Activated T-helper 1 cell treated with anti-CD3 and anti-CD28 coated beads, Interleukin-12 subunit alpha, Interleukin-12 subunit beta, Interleukin-2, Interleukin-4 antibody, amounts not matched to agents 30 ng/mL and 10 ng/mL and 1 ng/mL, durations not matched to agents 14 hours and 24 hours and 36 hours (primary cell): ENCODE measurements around the gene SH2B3. TPM values are rescaled to one million over a fixed set of nuclear protein-coding genes. Genes with fewer than 3 reads are reported as not detected.
"Not testable (repeated sequence)": the region's sequence is repeated elsewhere in the genome, so short reads cannot be mapped to it uniquely, and the experiment has no call there.

Source experiments
- DNase-seq: peaks from one replicate; pipeline ENCODE4 v3.0.0; 2021; ENCODE audit warnings: low spot score
- H3K27ac Mint-ChIP-seq: one replicate; pipeline ENCODE4 v1.8.0; 2021; ENCODE audit warnings: mild to moderate bottlenecking, mixed read lengths
- H3K27me3 Mint-ChIP-seq: one replicate; pipeline ENCODE4 v1.8.0; 2022; ENCODE audit warnings: mild to moderate bottlenecking, moderate library complexity, mixed read lengths; ENCODE audit not compliant: insufficient read depth
- H3K36me3 Mint-ChIP-seq: one replicate; pipeline ENCODE4 v1.8.0; 2021; ENCODE audit warnings: low read depth, mixed read lengths
- H3K4me1 Mint-ChIP-seq: one replicate; pipeline ENCODE4 v1.8.0; 2021; ENCODE audit warnings: low read depth, mixed read lengths
- H3K4me3 Mint-ChIP-seq: one replicate; pipeline ENCODE4 v1.8.0; 2021; ENCODE audit warnings: mild to moderate bottlenecking, moderate library complexity, mixed read lengths
- H3K9me3 Mint-ChIP-seq: one replicate; pipeline ENCODE4 v1.8.0; 2021; ENCODE audit warnings: mixed read lengths
- intact Hi-C: fragments of 100-400 bp; cut with micrococcal nuclease; formaldehyde crosslinking; loops from one replicate; pipeline ENCODE4 v1.15.1; 2024
- total RNA-seq: library from RNA; stranded (reverse); gene quantifications from 2 replicates; pipeline ENCODE4 v1.2.3, GENCODE V29; 2022

The SH2B3 gene
- total RNA-seq, 1 donor from 2014 or later, result 42.3 TPM

- intact Hi-C loops, result no loop called here
- Mint-ChIP-seq H3K36me3 (no peaks in the 10 kb centered on the region), H3K4me1 (peaks cover 21% of the 10 kb centered on the region), H3K27ac (no peak overlapping the region), H3K4me3 (no peak overlapping the region), H3K9me3 (peaks cover 1% of the 10 kb centered on the region), H3K27me3 (peaks cover 4% of the 10 kb centered on the region)
- no peak for DNase-seq
Measured at GRCh38 chr12:111394480-111394879, 11.2 kb upstream of the SH2B3 start.

- H3K27ac Mint-ChIP-seq, result no peak overlapping the region
- H3K27me3 Mint-ChIP-seq, result peaks cover 8% of the 10 kb centered on the region
- H3K4me1 Mint-ChIP-seq, result peaks cover 30% of the 10 kb centered on the region
- no peak overlapping the region for H3K4me3 Mint-ChIP-seq
- no peak for DNase-seq
- H3K36me3 Mint-ChIP-seq, result no peaks in the 10 kb centered on the region
- peaks cover 3% of the 10 kb centered on the region for H3K9me3 Mint-ChIP-seq
- intact Hi-C loops, result loop anchor here (2.0 to 5.0 kb wide), 2 partner anchors 65 to 277 kb away; no protein-coding TSS in a partner anchor
Measured at GRCh38 chr12:111395336-111396187, 10.2 kb upstream of the SH2B3 start.

- not testable (repeated sequence) for H3K27ac Mint-ChIP-seq, H3K4me3 Mint-ChIP-seq, DNase-seq, H3K36me3 Mint-ChIP-seq, H3K9me3 Mint-ChIP-seq
- intact Hi-C loops, result loop anchor here (2.0 to 5.0 kb wide), 2 partner anchors 65 to 276 kb away; no protein-coding TSS in a partner anchor
- Mint-ChIP-seq H3K27me3 (peaks cover 11% of the 10 kb centered on the region), H3K4me1 (peaks cover 30% of the 10 kb centered on the region)
Measured at GRCh38 chr12:111396271-111396670, 9.5 kb upstream of the SH2B3 start.

GRCh38 chr12:111396726-111397445, 8.8 kb upstream of the SH2B3 start:
- peak overlapping the region; percentile 70 for H3K27ac Mint-ChIP-seq
- intact Hi-C loops, result loop anchor here (1.0 to 5.0 kb wide), 7 partner anchors 8 to 275 kb away; partner anchors contain the start of gene SH2B3
- no peaks in the 10 kb centered on the region for H3K36me3 Mint-ChIP-seq
- H3K4me1 Mint-ChIP-seq, result peaks cover 30% of the 10 kb centered on the region
- peak overlapping the region; percentile 64 for H3K4me3 Mint-ChIP-seq
- peaks cover 3% of the 10 kb centered on the region for H3K9me3 Mint-ChIP-seq
- peaks cover 13% of the 10 kb centered on the region for H3K27me3 Mint-ChIP-seq
- DNase-seq, result peak; percentile 77

GRCh38 chr12:111398530-111398929, 7.2 kb upstream of the SH2B3 start:
- intact Hi-C loops, result loop anchor here (5.0 kb wide), 1 partner anchor 274 kb away; no protein-coding TSS in a partner anchor
- H3K27ac Mint-ChIP-seq, result no peak overlapping the region
- peaks cover 3% of the 10 kb centered on the region for H3K9me3 Mint-ChIP-seq
- H3K4me3 Mint-ChIP-seq, result no peak overlapping the region
- peaks cover 40% of the 10 kb centered on the region for H3K4me1 Mint-ChIP-seq
- H3K36me3 Mint-ChIP-seq, result no peaks in the 10 kb centered on the region
- peaks cover 13% of the 10 kb centered on the region for H3K27me3 Mint-ChIP-seq
- no peak for DNase-seq

GRCh38 chr12:111399741-111400404, 5.8 kb upstream of the SH2B3 start:
- not testable (repeated sequence) for DNase-seq, H3K9me3 Mint-ChIP-seq, H3K27ac Mint-ChIP-seq, H3K36me3 Mint-ChIP-seq
- intact Hi-C loops, result loop anchor here (5.0 to 10.0 kb wide), 3 partner anchors 272 to 985 kb away; partner anchors contain the start of genes HECTD4 and PPTC7
- Mint-ChIP-seq H3K4me1 (peaks cover 53% of the 10 kb centered on the region), H3K27me3 (peaks cover 11% of the 10 kb centered on the region), H3K4me3 (peak overlapping the region; percentile 0)

GRCh38 chr12:111401167-111401605, 4.5 kb upstream of the SH2B3 start:
- no peak for DNase-seq
- intact Hi-C loops, result loop anchor here (10.0 kb wide), 2 partner anchors 816 to 984 kb away; partner anchors contain the start of genes HECTD4 and PPTC7
- Mint-ChIP-seq H3K36me3 (no peaks in the 10 kb centered on the region), H3K4me1 (peaks cover 55% of the 10 kb centered on the region), H3K9me3 (peaks cover 3% of the 10 kb centered on the region), H3K27ac (no peak overlapping the region), H3K4me3 (no peak overlapping the region), H3K27me3 (peaks cover 11% of the 10 kb centered on the region)

GRCh38 chr12:111402490-111402824, 3.3 kb upstream of the SH2B3 start:
- H3K27ac Mint-ChIP-seq, DNase-seq, H3K9me3 Mint-ChIP-seq, H3K36me3 Mint-ChIP-seq: not testable (repeated sequence)
- Mint-ChIP-seq H3K4me1 (peaks cover 47% of the 10 kb centered on the region), H3K27me3 (peaks cover 11% of the 10 kb centered on the region), H3K4me3 (peak overlapping the region; percentile 93)
- intact Hi-C loops, result loop anchor here (2.0 to 10.0 kb wide), 3 partner anchors 610 to 982 kb away; partner anchors contain the start of genes ERP29, HECTD4, PPTC7 and TMEM116

- Mint-ChIP-seq H3K27me3 (peaks cover 11% of the 10 kb centered on the region), H3K36me3 (peaks cover 7% of the 10 kb centered on the region), H3K4me3 (peak overlapping the region; percentile 93)
Measured at GRCh38 chr12:111404362-111405148, 1.2 kb upstream of the SH2B3 start.

GRCh38 chr12:111405149-111405858, 419 bp upstream of the SH2B3 start:
- H3K9me3 Mint-ChIP-seq, result no peaks in the 10 kb centered on the region
- peaks cover 10% of the 10 kb centered on the region for H3K27me3 Mint-ChIP-seq
- peak overlapping the region; percentile 93 for H3K4me3 Mint-ChIP-seq
- peaks cover 44% of the 10 kb centered on the region for H3K4me1 Mint-ChIP-seq
- H3K36me3 Mint-ChIP-seq, result peaks cover 7% of the 10 kb centered on the region
- peak overlapping the region; percentile 99 for H3K27ac Mint-ChIP-seq
- peak; percentile 95 for DNase-seq
- intact Hi-C loops, result loop anchor here (1.0 to 10.0 kb wide), 10 partner anchors 8 to 979 kb away; partner anchors contain the start of genes ACAD10, ATXN2, HECTD4 and PHETA1

More at GRCh38 chr12:111404362-111405148, 1.2 kb upstream of the SH2B3 start:
- intact Hi-C loops, result loop anchor here (1.0 to 10.0 kb wide), 10 partner anchors 7 to 980 kb away; partner anchors contain the start of genes ACAD10, ATXN2, HECTD4 and PHETA1
- Mint-ChIP-seq H3K9me3 (peaks cover 2% of the 10 kb centered on the region), H3K27ac (peak overlapping the region; percentile 99), H3K4me1 (peaks cover 52% of the 10 kb centered on the region)
- DNase-seq, result peak; percentile 51
